ENCODE data around the gene ITCH. TPM values are rescaled to one million over a fixed set of nuclear protein-coding genes. Genes with fewer than 3 reads are reported as not detected.

The ITCH gene
- total and polyA plus RNA-seq, 12 donors = 6.7 to 47.5 (median 39.1) TPM

DNA sequence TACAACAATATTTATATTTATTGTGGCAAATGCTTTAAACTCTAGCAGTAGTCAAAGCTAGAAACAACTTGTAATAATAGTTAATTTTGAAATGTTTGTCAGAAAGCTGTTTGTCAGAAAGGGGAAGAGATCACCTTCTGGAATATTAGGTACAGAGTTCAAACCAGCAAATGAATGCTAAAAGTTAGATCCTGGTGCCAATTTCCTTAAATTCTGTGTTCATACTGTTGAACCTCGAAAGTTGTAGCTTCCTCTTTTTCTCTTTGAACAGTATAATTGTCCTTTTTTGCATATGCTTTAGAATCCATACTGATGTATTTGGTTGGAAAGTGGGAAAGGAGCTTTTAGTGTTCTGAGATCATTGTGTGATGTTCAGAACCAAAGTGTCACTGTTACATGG, 22.4 kb downstream of the ITCH start:
- H3K27ac ChIP-seq = no peak overlapping the region
- no peaks in the 10 kb centered on the region for H3K9me3 ChIP-seq
- intact Hi-C loops (cut with DNase I) = no loop called here
- TF ChIP-seq, protein P1, sequence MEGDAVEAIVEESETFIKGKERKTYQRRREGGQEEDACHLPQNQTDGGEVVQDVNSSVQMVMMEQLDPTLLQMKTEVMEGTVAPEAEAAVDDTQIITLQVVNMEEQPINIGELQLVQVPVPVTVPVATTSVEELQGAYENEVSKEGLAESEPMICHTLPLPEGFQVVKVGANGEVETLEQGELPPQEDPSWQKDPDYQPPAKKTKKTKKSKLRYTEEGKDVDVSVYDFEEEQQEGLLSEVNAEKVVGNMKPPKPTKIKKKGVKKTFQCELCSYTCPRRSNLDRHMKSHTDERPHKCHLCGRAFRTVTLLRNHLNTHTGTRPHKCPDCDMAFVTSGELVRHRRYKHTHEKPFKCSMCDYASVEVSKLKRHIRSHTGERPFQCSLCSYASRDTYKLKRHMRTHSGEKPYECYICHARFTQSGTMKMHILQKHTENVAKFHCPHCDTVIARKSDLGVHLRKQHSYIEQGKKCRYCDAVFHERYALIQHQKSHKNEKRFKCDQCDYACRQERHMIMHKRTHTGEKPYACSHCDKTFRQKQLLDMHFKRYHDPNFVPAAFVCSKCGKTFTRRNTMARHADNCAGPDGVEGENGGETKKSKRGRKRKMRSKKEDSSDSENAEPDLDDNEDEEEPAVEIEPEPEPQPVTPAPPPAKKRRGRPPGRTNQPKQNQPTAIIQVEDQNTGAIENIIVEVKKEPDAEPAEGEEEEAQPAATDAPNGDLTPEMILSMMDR (IDR thresholded peaks at IDR 0.05) = no peak
- no peaks in the 10 kb centered on the region for H3K27me3 ChIP-seq
- H3K4me1 ChIP-seq = peaks cover 7 to 53% (median 41%) of the 10 kb centered on the region in 9 donors
- DNase-seq = no peak
- no peak overlapping the region for H3K4me3 ChIP-seq
- ATAC-seq = no peak
- peaks cover 0 to 38% (median 0%) of the 10 kb centered on the region in 9 donors for H3K36me3 ChIP-seq
- WGBS, 2 donors = 57 to 61% methylated on average over 1 of the region's 1 CpG

DNA sequence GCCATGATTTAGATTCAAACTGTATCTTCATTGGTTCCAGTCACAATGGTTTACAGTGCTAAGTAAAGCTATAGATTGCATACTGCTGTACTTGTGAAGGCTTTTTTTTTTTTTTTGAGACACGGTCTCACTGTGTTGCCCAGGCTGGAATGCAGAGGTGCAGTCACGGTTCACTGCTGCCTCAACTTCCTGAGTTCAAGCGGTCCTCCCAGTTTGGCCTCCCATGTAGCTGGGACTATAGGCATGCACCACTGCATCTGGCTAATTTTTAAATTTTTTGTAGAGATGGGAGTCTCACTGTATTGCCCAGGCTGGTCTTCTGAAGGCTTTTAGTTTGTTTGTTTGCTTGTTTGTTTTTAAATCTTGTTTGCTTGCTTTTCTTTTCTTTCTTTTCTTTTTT, 24.9 kb downstream of the ITCH start:
- Histone ChIP-seq H3K4me3 (no peak overlapping the region), H3K36me3 (peaks cover 0 to 40% (median 0%) of the 10 kb centered on the region in 9 donors), H3K27me3 (no peaks in the 10 kb centered on the region), H3K4me1 (peaks cover 7 to 68% (median 51%) of the 10 kb centered on the region in 9 donors), H3K27ac (no peak overlapping the region), H3K9me3 (no peaks in the 10 kb centered on the region)
- intact Hi-C loops (cut with DNase I) = no loop called here
- WGBS, 2 donors = 91 to 92% methylated on average over 3 of the region's 3 CpGs
- DNase-seq (no peak), ATAC-seq (no peak)
- TF ChIP-seq, protein P1 (IDR thresholded peaks at IDR 0.05) = no peak

DNA sequence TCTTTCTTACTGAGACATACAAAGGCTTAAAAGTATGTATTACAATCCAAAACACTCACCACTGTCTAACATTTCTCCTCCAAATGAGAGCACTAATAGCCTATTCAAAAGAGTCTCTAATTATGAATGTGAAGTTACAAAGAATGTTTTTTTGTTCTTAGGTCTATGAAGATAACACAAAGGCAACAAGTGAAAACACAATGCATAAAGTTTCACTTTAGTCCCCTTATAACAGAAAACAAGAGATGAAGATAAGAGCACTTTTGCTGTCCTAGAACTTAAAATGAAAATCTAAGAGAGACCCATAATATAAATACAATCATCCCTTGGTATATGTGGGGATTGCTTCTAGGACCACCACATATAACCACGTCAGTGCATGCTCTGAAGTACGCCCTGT, 25.6 kb downstream of the ITCH start:
- TF ChIP-seq, protein P1 (IDR thresholded peaks at IDR 0.05) = no peak
- peaks cover 7 to 68% (median 51%) of the 10 kb centered on the region in 9 donors for H3K4me1 ChIP-seq
- WGBS, 2 donors = 93 to 97% methylated on average over 2 of the region's 2 CpGs
- DNase-seq = no peak
- ATAC-seq = no peak
- no peak overlapping the region for H3K4me3 ChIP-seq
- intact Hi-C loops (cut with DNase I) = no loop called here
- no peak overlapping the region for H3K27ac ChIP-seq
- H3K9me3 ChIP-seq = no peaks in the 10 kb centered on the region
- H3K27me3 ChIP-seq = no peaks in the 10 kb centered on the region
- peaks cover 0 to 42% (median 0%) of the 10 kb centered on the region in 9 donors for H3K36me3 ChIP-seq

DNA sequence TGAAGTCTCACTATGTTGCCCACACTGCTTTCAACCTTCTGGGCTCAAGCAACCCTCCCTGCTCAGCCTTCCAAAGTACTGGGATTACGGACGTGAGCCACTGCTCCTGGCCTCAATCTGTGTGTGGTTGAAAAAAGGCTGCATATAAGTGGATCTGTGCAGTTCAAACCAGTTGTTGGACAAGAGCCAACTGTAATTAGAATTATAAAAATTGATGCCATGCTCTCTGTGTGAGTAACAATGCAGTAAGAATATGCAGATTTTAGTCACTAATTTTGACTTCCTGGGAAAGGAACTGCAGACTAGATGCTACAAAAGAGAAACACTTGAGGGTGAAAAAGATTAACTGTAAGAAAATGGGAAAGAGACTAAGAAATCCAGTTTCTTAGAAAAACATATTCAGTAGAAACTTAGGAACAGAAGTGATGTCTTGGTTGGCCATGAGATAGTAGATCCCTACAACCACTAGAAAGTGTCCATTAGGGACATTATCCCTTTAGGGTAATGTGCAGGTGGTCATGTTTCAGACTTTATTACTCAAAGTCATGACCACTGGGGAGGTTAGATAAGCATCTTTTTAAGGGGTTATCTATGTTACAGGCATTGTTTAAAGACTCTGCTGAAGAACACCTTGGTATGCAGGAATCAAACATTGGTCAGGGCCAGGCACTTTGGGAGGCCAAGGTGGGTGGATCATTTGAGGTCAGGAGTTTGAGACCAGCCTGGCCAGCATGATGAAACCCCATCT, 26.3 kb downstream of the ITCH start:
- Histone ChIP-seq H3K4me3 (no peak overlapping the region), H3K27ac (no peak overlapping the region), H3K36me3 (peaks cover 0 to 49% (median 1%) of the 10 kb centered on the region in 9 donors), H3K27me3 (no peaks in the 10 kb centered on the region), H3K4me1 (peaks cover 7 to 66% (median 51%) of the 10 kb centered on the region in 9 donors), H3K9me3 (no peaks in the 10 kb centered on the region)
- 66 to 67% methylated on average over 2 of the region's 2 CpGs for WGBS, 2 donors
- TF ChIP-seq, protein P1 (IDR thresholded peaks at IDR 0.05) = no peak
- ATAC-seq (no peak), DNase-seq (no peak)
- intact Hi-C loops (cut with DNase I) = no loop called here
